ENCODE results near the gene GREM2.

DNA sequence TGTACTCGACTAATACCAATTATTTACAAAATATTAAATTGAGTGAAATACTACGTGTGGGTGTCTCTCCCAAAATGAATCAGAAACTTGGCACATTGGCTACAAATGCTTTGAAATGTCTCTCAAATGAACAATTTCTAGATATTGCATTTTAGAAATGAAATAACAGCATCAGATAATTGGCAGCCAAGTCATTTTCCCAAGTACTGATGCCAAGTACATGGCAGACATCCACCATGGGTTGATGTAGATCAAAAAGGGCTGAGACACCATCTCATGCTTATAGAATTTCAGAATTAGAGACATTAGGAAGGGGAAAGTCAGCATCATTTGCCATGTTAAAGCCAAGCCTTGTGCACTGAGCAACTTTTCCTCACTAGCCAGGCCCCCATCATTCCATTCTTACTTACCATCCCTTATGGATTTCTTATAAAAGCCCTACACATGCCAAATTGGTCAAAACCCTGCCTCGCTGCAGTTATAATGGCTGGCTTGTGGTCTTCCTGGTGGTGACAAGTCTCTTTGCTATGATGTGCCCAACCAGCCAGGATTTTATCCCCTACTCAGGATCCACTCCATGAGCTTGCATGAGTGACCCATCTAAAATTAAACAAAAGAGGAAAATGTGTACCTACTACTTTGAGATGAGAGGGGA is 73.1 kb downstream of the GREM2 start:
- TF ChIP-seq, protein P1, sequence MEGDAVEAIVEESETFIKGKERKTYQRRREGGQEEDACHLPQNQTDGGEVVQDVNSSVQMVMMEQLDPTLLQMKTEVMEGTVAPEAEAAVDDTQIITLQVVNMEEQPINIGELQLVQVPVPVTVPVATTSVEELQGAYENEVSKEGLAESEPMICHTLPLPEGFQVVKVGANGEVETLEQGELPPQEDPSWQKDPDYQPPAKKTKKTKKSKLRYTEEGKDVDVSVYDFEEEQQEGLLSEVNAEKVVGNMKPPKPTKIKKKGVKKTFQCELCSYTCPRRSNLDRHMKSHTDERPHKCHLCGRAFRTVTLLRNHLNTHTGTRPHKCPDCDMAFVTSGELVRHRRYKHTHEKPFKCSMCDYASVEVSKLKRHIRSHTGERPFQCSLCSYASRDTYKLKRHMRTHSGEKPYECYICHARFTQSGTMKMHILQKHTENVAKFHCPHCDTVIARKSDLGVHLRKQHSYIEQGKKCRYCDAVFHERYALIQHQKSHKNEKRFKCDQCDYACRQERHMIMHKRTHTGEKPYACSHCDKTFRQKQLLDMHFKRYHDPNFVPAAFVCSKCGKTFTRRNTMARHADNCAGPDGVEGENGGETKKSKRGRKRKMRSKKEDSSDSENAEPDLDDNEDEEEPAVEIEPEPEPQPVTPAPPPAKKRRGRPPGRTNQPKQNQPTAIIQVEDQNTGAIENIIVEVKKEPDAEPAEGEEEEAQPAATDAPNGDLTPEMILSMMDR (IDR thresholded peaks at IDR 0.05), result no peak
- TF ChIP-seq POLR2A (IDR thresholded peaks at IDR 0.05), result no peak

Data from uterus (tissue), 2 donors.